ENCODE data around the gene GLIPR1.

DNA sequence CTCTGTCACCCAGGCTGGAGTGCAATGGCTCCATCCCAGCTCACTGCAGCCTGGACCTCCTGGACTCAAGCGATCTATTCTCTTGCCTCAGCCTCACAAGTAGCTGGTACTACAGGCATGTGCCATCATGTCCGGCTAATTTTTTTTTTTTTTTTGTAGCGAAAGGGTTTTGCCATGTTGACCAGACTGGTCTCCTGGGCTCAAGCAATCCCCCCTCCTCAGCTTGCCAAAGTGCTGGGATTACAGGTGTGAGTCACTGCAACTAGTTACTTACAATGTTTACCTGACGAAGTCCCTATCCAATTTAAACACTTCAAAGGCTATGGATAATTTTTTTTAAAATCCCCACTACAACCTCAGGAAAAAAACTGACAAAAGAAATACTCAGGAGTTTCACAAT is 29.1 kb downstream of the GLIPR1 start:
- TF ChIP-seq, protein P1, sequence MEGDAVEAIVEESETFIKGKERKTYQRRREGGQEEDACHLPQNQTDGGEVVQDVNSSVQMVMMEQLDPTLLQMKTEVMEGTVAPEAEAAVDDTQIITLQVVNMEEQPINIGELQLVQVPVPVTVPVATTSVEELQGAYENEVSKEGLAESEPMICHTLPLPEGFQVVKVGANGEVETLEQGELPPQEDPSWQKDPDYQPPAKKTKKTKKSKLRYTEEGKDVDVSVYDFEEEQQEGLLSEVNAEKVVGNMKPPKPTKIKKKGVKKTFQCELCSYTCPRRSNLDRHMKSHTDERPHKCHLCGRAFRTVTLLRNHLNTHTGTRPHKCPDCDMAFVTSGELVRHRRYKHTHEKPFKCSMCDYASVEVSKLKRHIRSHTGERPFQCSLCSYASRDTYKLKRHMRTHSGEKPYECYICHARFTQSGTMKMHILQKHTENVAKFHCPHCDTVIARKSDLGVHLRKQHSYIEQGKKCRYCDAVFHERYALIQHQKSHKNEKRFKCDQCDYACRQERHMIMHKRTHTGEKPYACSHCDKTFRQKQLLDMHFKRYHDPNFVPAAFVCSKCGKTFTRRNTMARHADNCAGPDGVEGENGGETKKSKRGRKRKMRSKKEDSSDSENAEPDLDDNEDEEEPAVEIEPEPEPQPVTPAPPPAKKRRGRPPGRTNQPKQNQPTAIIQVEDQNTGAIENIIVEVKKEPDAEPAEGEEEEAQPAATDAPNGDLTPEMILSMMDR (IDR thresholded peaks at IDR 0.05), result no peak
- TF ChIP-seq POLR2A (IDR thresholded peaks at IDR 0.05), result no peak
